HAP-1 (cell line): Measurements from ENCODE around the gene NTNG1.

Source experiments
- DNase-seq, 2 experiments: peaks; one replicate each; pipeline ENCODE4 v3.0.0-alpha.2; 2016 to 2020; ENCODE audit warnings: low spot score in 2 of 2
- H3K27me3 ChIP-seq: fragments of 250-450 bp; sonication (Bioruptor Pico); 2 replicates; pipeline ENCODE4 v1.5.1; 2020; ENCODE audit warnings: low read depth, mild to moderate bottlenecking, moderate library complexity
- H3K36me3 ChIP-seq: fragments of 250-450 bp; sonication (Bioruptor Pico); replicated peaks from 2 replicates; pipeline ENCODE4 v1.5.1; 2020; ENCODE audit warnings: mild to moderate bottlenecking
- H3K4me1 ChIP-seq: fragments of 250-450 bp; sonication (Bioruptor Pico); 2 replicates; pipeline ENCODE4 v1.5.1; 2020; ENCODE audit warnings: mild to moderate bottlenecking
- H3K4me3 ChIP-seq: fragments of 250-450 bp; sonication (Bioruptor Pico); 2 replicates; pipeline ENCODE4 v1.5.1; 2020; ENCODE audit warnings: mild to moderate bottlenecking, moderate library complexity
- H3K9me3 ChIP-seq: fragments of 250-450 bp; sonication (Bioruptor Pico); 2 replicates; pipeline ENCODE4 v1.5.1; 2020; ENCODE audit warnings: mild to moderate bottlenecking, moderate library complexity
- in situ Hi-C: fragments of 300-500 bp; cut with MboI; formaldehyde crosslinking; loops from 3 replicates; pipeline ENCODE4 v1.14.3; 2020; ENCODE audit warnings: low sequenced_read_pairs, inconsistent platforms, mixed read lengths

Gene NTNG1

GRCh38 chr1:107444302-107444701 lies 303.5 kb downstream of the NTNG1 start:
- no peaks in the 10 kb centered on the region for H3K4me1 ChIP-seq
- H3K9me3 ChIP-seq, result no peaks in the 10 kb centered on the region
- in situ Hi-C loops, result no loop called here
- no peaks in the 10 kb centered on the region for H3K27me3 ChIP-seq
- DNase-seq, result no peak
- no peaks in the 10 kb centered on the region for H3K36me3 ChIP-seq
- H3K4me3 ChIP-seq, result no peak overlapping the region

- in situ Hi-C loops, result no loop called here
- no peaks in the 10 kb centered on the region for H3K27me3 ChIP-seq
- H3K4me3 ChIP-seq, result no peak overlapping the region
- no peaks in the 10 kb centered on the region for H3K9me3 ChIP-seq
- no peak for DNase-seq
- no peaks in the 10 kb centered on the region for H3K36me3 ChIP-seq
- H3K4me1 ChIP-seq, result no peaks in the 10 kb centered on the region
These were observed 308.5 kb downstream of the NTNG1 start for GRCh38 chr1:107449326-107449725.

- H3K4me1 ChIP-seq, result no peaks in the 10 kb centered on the region
- no peaks in the 10 kb centered on the region for H3K27me3 ChIP-seq
- H3K9me3 ChIP-seq, result no peaks in the 10 kb centered on the region
- in situ Hi-C loops, result no loop called here
- no peaks in the 10 kb centered on the region for H3K36me3 ChIP-seq
- H3K4me3 ChIP-seq, result no peak overlapping the region
- no peak for DNase-seq
These were observed 310.2 kb downstream of the NTNG1 start for GRCh38 chr1:107450899-107451664.

- Histone ChIP-seq H3K36me3 (no peaks in the 10 kb centered on the region), H3K4me1 (no peaks in the 10 kb centered on the region), H3K4me3 (no peak overlapping the region), H3K9me3 (no peaks in the 10 kb centered on the region), H3K27me3 (no peaks in the 10 kb centered on the region)
- DNase-seq, result no peak
- in situ Hi-C loops, result no loop called here
These were observed 310.9 kb downstream of the NTNG1 start for GRCh38 chr1:107451715-107452114.

- Histone ChIP-seq H3K9me3 (no peaks in the 10 kb centered on the region), H3K4me1 (no peaks in the 10 kb centered on the region), H3K36me3 (no peaks in the 10 kb centered on the region), H3K27me3 (no peaks in the 10 kb centered on the region), H3K4me3 (no peak overlapping the region)
- no peak for DNase-seq
- in situ Hi-C loops, result no loop called here
These were observed 314.0 kb downstream of the NTNG1 start for GRCh38 chr1:107454791-107455190.

- Histone ChIP-seq H3K4me3 (no peak overlapping the region), H3K36me3 (no peaks in the 10 kb centered on the region), H3K9me3 (no peaks in the 10 kb centered on the region), H3K27me3 (no peaks in the 10 kb centered on the region), H3K4me1 (no peaks in the 10 kb centered on the region)
- in situ Hi-C loops, result no loop called here
- DNase-seq, result no peak
These were observed 317.1 kb downstream of the NTNG1 start for GRCh38 chr1:107457989-107458388.

- in situ Hi-C loops, result no loop called here
These were observed 318.5 kb downstream of the NTNG1 start for GRCh38 chr1:107459204-107459904.

GRCh38 chr1:107460035-107460434 lies 319.2 kb downstream of the NTNG1 start:
- DNase-seq, result no peak
- Histone ChIP-seq H3K36me3 (no peaks in the 10 kb centered on the region), H3K4me3 (no peak overlapping the region), H3K27me3 (no peaks in the 10 kb centered on the region), H3K9me3 (no peaks in the 10 kb centered on the region), H3K4me1 (no peaks in the 10 kb centered on the region)
- in situ Hi-C loops, result no loop called here

More at GRCh38 chr1:107459204-107459904, 318.5 kb downstream of the NTNG1 start:
- H3K36me3 ChIP-seq, result no peaks in the 10 kb centered on the region
- H3K27me3 ChIP-seq, result no peaks in the 10 kb centered on the region
- no peaks in the 10 kb centered on the region for H3K4me1 ChIP-seq
- DNase-seq, result no peak
- no peak overlapping the region for H3K4me3 ChIP-seq
- no peaks in the 10 kb centered on the region for H3K9me3 ChIP-seq

- H3K27me3 ChIP-seq, result no peaks in the 10 kb centered on the region
- DNase-seq, result no peak
- no peaks in the 10 kb centered on the region for H3K36me3 ChIP-seq
- no peak overlapping the region for H3K4me3 ChIP-seq
- in situ Hi-C loops, result no loop called here
- H3K4me1 ChIP-seq, result no peaks in the 10 kb centered on the region
- H3K9me3 ChIP-seq, result no peaks in the 10 kb centered on the region
These were observed 324.0 kb downstream of the NTNG1 start for GRCh38 chr1:107464827-107465226.

GRCh38 chr1:107467286-107467685 lies 326.4 kb downstream of the NTNG1 start:
- Histone ChIP-seq H3K9me3 (no peaks in the 10 kb centered on the region), H3K4me3 (no peak overlapping the region), H3K4me1 (no peaks in the 10 kb centered on the region), H3K36me3 (no peaks in the 10 kb centered on the region), H3K27me3 (no peaks in the 10 kb centered on the region)
- in situ Hi-C loops, result no loop called here
- DNase-seq, result no peak

GRCh38 chr1:107467811-107468210 lies 327.0 kb downstream of the NTNG1 start:
- Histone ChIP-seq H3K27me3 (no peaks in the 10 kb centered on the region), H3K9me3 (no peaks in the 10 kb centered on the region), H3K4me3 (no peak overlapping the region), H3K36me3 (no peaks in the 10 kb centered on the region), H3K4me1 (no peaks in the 10 kb centered on the region)
- in situ Hi-C loops, result no loop called here
- DNase-seq, result no peak

- H3K4me1 ChIP-seq, result no peaks in the 10 kb centered on the region
- no peak overlapping the region for H3K4me3 ChIP-seq
- H3K27me3 ChIP-seq, result no peaks in the 10 kb centered on the region
- in situ Hi-C loops, result no loop called here
- H3K9me3 ChIP-seq, result no peaks in the 10 kb centered on the region
- H3K36me3 ChIP-seq, result no peaks in the 10 kb centered on the region
- no peak for DNase-seq
These were observed 332.2 kb downstream of the NTNG1 start for GRCh38 chr1:107473065-107473464.

- Histone ChIP-seq H3K4me1 (no peaks in the 10 kb centered on the region), H3K27me3 (no peaks in the 10 kb centered on the region), H3K36me3 (no peaks in the 10 kb centered on the region), H3K9me3 (no peaks in the 10 kb centered on the region), H3K4me3 (no peak overlapping the region)
- DNase-seq, result no peak
- in situ Hi-C loops, result no loop called here
These were observed 334.2 kb downstream of the NTNG1 start for GRCh38 chr1:107474877-107475612.

- in situ Hi-C loops, result no loop called here
- Histone ChIP-seq H3K27me3 (no peaks in the 10 kb centered on the region), H3K9me3 (no peaks in the 10 kb centered on the region), H3K4me1 (no peaks in the 10 kb centered on the region), H3K36me3 (no peaks in the 10 kb centered on the region), H3K4me3 (no peak overlapping the region)
- peak in 1 of 2 experiments; percentile 29 for DNase-seq
These were observed 336.4 kb downstream of the NTNG1 start for GRCh38 chr1:107477233-107477632.
